G401 (cell line): ENCODE data around the gene KCNQ4. TPM values are rescaled to one million over a fixed set of nuclear protein-coding genes. Genes with fewer than 3 reads are reported as not detected.
A peak's percentile ranks its signal among the peaks of the same experiment; 100 is the strongest.

ENCODE experiments used
- DNase-seq: peaks from one replicate; pipeline ENCODE4 v3.0.0-alpha.2; 2015; ENCODE audit warnings: low spot score
- in situ Hi-C: cut with HindIII; loops from 2 replicates; pipeline ENCODE4 v1.10.0; 2016; ENCODE audit warnings: low sequenced_read_pairs, mixed read lengths
- total RNA-seq: library from RNA; depleted of rRNA; stranded (reverse); fragments of >200 nt; shearing (Covaris generic); gene quantifications from 2 replicates; pipeline ENCODE4 v1.2.3, GENCODE V29; 2014

The KCNQ4 gene
- total RNA-seq, 1 experiment from 2014 or later: 0.61 TPM

DNA sequence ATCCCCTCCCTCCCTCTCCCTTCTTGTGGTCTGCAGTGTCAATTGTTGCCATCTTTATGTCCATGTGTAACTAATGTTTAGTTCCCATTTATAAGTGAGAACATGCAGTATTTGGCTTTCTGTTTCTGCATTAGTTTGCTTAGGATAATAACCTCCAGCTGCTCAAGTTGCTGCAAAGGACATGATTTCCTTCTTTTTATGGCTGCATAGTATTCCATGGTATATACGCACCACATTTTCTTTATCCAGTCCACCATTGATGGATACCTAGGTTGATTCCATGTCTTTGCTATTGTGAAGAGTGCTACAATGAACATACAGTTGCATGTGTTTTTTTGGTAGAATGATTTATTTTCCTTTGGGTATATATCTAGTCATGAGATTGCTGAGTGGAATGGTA, 62.3 kb downstream of the KCNQ4 start:
- no peak for DNase-seq
- in situ Hi-C loops: no loop called here

GRCh38 chr1:40847023-40847745, 63.6 kb downstream of the KCNQ4 start:
- in situ Hi-C loops: no loop called here
- no peak for DNase-seq

DNA sequence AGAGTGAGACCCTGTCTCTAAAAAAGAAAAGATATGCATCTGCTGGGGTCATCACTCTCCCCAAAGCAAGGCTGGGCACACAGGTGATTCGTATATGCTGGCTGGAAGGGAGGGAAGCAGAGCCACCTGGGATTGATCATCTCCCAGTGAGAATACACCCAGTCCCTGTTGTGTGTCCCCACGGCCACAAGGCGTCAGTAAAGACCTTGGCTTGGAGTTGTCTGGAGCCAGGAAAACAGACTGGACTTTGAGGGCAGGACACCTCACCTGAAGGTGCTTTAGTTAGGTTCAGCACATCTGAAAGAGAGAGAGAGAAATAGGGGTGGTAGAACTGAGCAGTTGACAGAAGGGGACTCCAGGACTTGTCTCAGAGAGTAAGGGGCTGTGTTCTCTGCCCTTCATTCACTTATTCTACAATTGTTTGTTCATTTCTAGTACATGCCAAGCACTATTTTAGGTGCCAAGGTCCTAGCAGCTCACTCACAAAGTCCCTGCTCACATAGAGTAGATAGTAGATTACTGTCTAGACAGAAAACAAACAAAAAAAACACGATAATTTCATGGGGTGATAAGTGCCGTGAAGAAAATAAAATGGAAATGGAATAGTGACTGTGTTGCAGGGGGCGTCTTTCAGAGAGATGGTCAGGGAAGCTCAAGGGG, 65.1 kb downstream of the KCNQ4 start:
- peak; percentile 72 for DNase-seq
- in situ Hi-C loops: no loop called here

DNA sequence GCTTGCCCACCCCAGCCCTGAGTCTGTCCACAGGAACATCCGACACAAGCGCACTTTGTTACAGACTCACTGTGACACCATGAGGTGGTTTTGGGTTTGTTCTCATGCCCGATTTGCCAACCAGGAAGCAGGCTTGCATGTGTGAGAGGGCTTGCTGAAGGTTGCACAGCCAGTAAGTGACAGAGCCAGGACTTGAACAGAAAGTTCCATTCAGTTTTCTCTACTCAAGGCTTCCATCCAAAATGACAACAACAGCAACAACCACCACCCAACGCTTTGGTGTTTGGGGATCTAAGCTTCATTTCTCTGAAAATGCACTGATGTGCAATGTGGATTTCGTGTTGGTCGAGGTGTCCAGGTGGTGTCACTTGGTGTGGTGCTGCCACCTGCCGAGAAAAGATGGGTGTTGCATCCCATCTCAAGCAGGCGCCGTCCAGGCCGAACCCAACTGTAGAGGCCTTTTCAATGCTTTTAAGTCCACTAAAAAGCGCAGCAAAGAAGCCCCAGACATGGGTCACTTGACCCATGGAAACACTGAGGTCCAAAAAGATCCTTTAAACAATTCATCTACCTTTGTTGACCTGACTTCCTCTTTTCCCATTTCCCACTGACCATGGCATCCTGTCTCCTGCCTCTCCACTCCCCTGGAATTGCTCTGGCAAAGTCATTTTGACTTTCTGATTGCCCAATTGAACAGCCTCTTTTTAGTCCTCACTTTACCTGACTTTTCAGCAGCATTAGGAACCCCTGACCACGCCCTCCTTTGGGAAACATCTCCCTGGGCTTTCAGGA, 66.4 kb downstream of the KCNQ4 start:
- in situ Hi-C loops: loop anchor here (5.0 kb wide), 1 partner anchor 83 kb away; no protein-coding TSS in a partner anchor
- peak; percentile 80 for DNase-seq

GRCh38 chr1:40851643-40852042, 68.1 kb downstream of the KCNQ4 start:
- in situ Hi-C loops: loop anchor here (5.0 kb wide), 1 partner anchor 84 kb away; no protein-coding TSS in a partner anchor
- DNase-seq: no peak

GRCh38 chr1:40853113-40853884, 69.7 kb downstream of the KCNQ4 start:
- in situ Hi-C loops: loop anchor here (5.0 kb wide), 1 partner anchor 86 kb away; no protein-coding TSS in a partner anchor
- no peak for DNase-seq

- DNase-seq: no peak
- in situ Hi-C loops: loop anchor here (5.0 kb wide), 1 partner anchor 87 kb away; no protein-coding TSS in a partner anchor
Observed at GRCh38 chr1:40853885-40854170, 70.2 kb downstream of the KCNQ4 start.

- in situ Hi-C loops: no loop called here
- DNase-seq: no peak
Observed at GRCh38 chr1:40855513-40855912, 71.9 kb downstream of the KCNQ4 start.

- in situ Hi-C loops: no loop called here
- DNase-seq: no peak
Observed at GRCh38 chr1:40856116-40856515, 72.5 kb downstream of the KCNQ4 start.

GRCh38 chr1:40856656-40857302, 73.2 kb downstream of the KCNQ4 start:
- no peak for DNase-seq
- in situ Hi-C loops: no loop called here

- no peak for DNase-seq
- in situ Hi-C loops: no loop called here
Observed at GRCh38 chr1:40857737-40858136, 74.2 kb downstream of the KCNQ4 start.

GRCh38 chr1:40858856-40859416, 75.3 kb downstream of the KCNQ4 start:
- no peak for DNase-seq
- in situ Hi-C loops: no loop called here

DNA sequence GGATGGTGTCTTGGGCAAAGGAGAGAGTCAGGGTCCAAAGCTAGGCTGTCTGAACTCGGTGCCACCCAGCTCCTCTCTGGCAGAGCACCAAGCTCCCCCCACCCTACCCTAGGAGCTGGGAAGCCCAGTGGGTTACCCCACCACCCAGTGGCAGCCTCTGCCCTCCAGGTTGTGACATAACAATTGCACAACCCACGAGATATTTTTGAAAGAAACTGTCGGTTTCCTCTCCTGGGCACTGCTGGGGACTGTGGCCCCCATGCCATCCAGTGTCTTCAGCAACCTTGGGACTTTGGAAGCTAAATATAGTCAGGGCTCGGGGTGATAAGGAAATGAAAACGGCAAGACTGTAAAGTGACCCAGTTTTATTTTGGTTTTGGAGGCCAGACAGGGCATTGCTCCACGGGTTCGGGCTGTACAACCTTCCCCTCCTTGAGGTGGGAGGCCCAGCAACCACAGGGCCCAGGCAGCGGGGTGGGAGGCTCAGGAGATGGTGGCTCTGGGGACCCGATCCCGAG, 77.2 kb downstream of the KCNQ4 start:
- DNase-seq: no peak
- in situ Hi-C loops: no loop called here

DNA sequence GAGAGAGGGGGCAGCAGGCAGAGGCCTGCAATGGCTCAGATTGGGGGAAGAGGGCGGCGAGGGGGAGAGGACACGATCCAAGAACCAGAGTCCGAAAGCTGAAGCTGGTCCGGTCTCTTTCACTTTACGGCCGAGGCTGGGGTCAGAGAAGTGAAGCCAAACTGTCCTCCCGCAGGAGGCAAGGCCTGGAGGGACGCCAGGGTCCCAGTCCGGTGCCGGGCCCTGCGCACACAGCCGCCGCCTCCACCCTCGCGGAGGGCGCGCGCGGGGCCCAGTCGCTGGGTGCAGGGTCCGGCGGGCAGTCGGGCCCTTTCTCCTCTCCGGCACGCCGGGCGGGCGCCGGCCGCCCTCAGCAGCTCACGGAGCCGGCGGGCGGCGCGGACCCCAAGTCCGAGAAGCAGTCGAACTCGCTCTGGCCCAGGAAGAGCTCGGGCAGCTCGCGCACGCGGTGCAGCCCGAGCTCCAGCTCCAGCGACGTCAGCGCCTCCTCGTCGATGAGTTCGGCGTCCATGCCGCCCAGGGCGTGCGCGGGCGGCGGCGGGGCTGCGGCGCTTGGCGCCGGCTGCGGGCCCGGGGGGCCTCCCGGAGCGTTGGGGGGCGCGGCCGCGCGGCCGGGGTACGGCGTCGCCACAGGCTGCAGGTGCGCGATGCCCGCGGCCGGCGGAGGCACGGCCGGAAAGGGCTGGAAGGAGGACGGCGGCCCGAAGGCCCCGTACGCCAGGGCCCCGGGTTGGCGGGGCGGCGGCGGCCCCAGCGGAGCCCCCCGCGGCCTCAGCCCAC, 77.8 kb downstream of the KCNQ4 start:
- DNase-seq: no peak
- in situ Hi-C loops: no loop called here

GRCh38 chr1:40862008-40862863, 78.6 kb downstream of the KCNQ4 start, which contains the start of gene CITED4:
Gene CITED4, minus strand, starts transcription at chr1:40862363. Its CDS starts 236 bp downstream, at chr1:40862127.
- peak; percentile 96 for DNase-seq
- in situ Hi-C loops: no loop called here

DNA sequence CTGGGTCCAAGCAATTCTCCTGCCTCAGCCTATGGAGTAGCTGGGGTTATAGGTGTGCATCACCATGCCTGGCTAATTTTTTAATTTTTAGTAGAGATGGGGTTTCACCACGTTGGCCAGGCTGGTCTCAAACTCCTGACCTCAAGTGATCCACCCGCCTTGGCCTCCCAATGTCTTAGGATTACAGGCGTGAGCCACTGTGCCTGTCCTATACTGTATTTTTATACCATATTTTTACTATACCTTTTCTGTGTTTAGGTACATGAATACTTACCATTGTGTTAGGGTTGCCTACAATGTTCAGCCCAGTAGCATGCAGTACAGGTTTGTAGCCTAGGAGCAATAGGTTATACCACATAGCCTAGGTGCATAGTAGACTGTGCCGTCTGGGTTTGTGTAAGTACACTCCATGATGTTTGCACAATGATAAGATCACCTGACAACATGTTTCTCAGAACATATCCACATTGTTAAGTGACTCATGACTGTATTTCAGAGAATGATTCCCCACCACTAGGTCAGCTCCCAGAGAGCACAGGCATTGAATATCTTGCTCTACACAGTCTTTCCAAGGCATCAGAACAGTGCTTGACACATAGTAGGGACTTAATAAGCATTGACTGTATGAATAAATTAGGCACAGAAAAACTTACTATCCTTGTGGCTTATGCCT, 84.6 kb downstream of the KCNQ4 start:
- in situ Hi-C loops: no loop called here
- no peak for DNase-seq
